GM12801 (cell line): ENCODE data around the gene C12orf43.

Experiments used
- TF ChIP-seq, protein P1 (sequence below): IDR thresholded peaks from one replicate; pipeline ENCODE4 v1.5.1; 2011; ENCODE audit warnings: control low read depth; ENCODE audit not compliant: insufficient read length; ENCODE audit errors: extremely low read depth

Gene C12orf43

DNA sequence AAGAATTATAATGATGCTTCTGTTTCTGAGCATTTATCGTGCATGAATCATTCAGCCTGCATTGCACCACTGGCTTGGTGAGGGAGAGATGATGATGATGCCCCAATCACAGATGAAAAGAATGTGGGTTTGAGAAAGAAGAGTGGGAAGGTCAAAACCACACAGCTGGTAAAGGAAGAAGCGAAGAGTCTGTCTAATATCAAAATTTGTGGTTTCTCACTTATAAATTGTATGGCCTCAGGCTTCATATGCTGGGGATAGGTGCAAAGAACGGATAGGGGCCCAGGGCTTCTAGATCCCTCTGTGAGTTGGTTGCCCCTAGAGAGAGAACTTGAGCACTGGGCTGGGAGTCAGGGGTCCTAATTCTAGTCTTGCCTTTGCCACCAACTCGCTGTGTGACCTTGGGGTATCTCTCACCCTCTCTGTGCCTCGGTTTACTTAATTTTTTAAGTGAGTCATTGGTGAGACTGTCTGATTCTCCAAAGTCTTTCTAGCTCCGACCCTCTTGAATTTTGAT is 20.6 kb upstream of the C12orf43 start:
- TF ChIP-seq, protein P1, sequence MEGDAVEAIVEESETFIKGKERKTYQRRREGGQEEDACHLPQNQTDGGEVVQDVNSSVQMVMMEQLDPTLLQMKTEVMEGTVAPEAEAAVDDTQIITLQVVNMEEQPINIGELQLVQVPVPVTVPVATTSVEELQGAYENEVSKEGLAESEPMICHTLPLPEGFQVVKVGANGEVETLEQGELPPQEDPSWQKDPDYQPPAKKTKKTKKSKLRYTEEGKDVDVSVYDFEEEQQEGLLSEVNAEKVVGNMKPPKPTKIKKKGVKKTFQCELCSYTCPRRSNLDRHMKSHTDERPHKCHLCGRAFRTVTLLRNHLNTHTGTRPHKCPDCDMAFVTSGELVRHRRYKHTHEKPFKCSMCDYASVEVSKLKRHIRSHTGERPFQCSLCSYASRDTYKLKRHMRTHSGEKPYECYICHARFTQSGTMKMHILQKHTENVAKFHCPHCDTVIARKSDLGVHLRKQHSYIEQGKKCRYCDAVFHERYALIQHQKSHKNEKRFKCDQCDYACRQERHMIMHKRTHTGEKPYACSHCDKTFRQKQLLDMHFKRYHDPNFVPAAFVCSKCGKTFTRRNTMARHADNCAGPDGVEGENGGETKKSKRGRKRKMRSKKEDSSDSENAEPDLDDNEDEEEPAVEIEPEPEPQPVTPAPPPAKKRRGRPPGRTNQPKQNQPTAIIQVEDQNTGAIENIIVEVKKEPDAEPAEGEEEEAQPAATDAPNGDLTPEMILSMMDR: no peak

DNA sequence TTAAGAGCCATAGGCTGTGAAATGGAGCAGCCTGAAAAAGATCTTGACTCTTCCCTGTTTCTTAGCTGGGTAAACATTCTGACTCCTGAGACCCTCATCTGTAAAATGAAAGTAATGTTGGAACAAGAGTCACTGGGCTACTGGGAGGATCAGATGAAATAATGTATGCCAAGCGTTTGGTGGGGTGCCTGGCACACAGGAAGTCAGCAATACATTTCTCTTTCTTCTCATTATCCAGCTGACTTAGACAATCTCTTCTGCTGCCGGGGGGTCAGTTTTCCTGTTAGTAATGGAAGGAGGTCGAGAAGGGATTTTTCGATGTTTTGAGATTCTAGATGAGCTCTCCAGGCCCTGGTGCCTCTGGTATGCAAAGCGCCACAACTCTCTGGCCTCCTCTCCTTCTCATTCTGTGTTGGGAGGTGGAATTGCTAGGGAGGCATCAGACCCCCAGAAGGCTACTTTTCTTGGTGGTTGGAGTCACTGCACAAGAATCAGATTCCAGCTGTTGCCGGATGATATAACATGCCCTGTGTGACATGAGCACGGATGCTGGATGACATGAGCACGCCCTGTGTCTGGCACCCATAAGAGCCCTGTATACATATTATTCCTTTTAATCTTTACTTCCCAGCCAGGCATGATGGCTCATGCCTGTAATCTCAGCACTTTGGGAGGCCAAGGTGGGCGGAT is 18.5 kb upstream of the C12orf43 start:
- TF ChIP-seq, protein P1: no peak

DNA sequence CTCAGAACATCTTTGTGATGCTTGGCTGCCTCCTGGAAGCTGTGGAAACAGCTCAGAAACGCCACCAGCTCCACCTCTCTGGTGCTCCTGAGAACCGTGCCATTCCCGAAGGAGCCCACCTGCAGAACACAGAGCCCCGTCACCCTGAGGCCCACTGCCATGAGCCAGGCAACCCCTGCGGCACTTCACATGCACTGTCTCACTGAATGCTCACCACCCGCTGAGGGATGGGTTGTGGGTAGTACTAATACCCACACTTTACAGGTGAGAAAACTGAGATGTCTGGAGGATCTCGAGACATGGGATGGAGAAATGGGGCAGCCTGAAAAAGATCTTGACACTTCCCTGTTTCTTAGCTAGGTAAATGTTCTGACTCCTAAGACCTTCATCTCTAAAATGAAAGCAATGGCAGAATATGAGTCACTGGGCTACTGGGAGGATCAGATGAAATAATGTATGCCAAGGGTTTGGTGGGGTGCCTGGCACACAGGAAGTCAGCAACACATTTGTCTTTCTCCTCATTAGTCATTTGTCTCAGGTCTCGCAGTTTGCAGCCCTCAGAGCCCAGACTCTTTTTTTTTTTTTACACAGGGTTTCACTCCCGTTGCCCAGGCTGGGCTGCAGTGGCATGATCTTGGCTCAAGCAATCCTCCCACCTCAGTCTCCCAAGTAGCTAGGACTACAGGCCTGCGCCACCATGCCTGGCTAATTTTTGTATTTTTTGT is 17.5 kb upstream of the C12orf43 start:
- TF ChIP-seq, protein P1: no peak

DNA sequence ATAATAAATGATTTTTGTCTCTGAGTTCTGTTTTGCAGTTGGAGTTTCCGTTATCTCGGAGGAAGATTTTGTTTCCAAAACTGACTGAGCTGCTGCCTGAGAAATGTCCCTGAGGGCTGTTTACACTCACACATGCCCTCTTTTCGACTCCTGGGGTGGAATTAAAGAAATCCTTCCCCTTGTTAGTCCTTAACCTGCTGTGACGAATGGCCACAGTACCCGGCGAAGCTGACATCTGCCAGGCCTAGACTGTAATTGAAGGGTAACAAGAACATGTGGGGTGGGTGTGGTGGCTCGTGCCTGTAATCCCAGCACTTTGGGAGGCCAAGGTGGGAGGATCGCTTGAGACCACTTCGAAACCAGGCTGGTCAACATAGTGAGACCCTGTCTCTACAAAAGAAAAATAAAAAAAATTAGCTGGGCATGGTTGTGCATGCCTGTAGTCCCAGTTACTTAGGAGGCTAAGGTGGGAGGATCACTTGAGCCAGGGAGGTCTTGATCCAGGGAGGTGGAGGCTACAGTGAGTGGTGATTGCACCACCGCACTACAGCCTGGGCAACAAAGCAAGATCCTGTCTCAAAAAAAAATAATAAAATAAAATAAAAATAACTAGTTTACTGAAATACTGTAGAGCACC is 14.4 kb upstream of the C12orf43 start:
- TF ChIP-seq, protein P1: no peak

DNA sequence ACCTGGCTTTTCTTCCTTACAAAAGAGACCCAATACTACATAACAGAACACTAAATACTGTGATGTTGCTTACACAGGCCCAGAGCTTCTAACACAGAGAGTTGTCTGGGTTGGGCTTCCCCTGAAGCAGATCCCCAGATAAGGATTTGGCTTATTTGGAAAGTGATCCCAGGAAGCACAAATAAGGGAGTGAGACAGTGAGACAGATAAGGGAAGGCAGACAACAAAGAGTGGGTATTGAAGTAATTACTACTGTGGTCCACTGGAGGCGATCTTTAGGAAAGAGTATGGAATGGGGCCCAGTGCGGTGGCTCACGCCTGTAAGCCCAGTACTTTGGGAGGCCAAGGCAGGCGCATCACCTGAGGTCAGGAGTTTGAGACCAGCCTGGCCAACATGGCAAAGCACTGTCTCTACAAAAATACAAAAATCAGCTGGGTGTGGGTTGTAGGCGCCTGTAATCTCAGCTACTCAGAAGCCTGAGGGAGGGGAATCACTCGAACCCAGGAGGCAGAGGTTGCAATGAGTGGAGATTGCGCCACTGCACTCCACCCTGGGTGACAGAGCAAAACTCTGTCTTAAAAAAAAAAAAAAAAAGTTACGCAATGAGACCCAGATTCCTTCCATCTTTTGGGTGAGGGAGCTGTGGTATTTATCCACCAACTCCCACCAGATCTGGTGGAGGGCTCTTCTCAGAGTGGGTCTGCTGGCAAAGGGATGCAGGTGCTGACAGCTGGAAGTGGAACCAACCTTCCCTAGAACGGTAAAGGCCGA is 10.2 kb upstream of the C12orf43 start:
- TF ChIP-seq, protein P1: no peak

DNA sequence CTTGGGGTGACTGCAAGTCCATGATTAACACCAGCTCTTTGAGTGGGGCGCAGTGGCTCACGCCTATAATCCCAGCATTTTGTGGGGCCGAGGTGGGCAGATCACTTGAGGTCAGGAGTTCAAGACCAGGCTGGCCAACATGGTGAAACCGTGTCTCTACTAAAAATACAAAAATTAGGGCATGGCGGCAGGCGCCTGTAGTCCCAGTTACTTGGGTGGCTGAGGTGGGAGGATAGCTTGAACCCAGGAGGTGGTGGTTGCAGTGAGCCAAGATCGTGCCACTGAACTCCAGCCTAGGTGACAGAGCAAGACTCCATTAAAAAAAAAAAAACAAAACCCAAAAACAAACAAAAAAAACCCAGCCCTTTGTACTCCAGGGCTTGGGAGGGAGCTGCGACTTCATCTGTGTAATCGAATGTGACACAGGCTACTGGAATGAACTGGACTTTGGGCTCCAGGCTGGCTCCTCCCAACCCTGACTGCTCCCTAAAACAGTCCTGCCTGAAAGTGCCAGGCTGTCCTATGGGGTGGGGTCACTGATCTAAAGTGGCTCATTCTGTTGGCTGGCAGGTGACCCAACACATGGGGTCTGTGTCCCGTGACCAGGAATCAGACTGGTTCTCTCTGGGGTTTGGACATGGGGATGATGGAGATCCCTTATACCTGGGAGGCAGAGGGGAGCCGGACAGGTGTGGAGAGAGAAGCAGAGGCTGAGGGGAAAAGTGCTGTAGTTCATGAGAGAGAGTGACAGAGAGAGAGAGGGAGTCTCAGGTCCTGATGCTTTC is 9.3 kb upstream of the C12orf43 start:
- TF ChIP-seq, protein P1: no peak
